ENCODE measurements around the gene HRH1.

HRH1 gene

GRCh38 chr3:11138371-11138770 lies 15.9 kb upstream of the HRH1 start:
- in situ Hi-C loops (cut with HindIII; ENCODE audit: low pct_ligation_motif_present, low pct_unique_long_range_greater_than_20kb, low sequenced_read_pairs), result no loop called here
- DNase-seq, result no peak

- DNase-seq, result no peak
- in situ Hi-C loops (cut with HindIII; ENCODE audit: low pct_ligation_motif_present, low pct_unique_long_range_greater_than_20kb, low sequenced_read_pairs), result no loop called here
These were observed 14.1 kb upstream of the HRH1 start for GRCh38 chr3:11140030-11140712.

- in situ Hi-C loops (cut with HindIII; ENCODE audit: low pct_ligation_motif_present, low pct_unique_long_range_greater_than_20kb, low sequenced_read_pairs), result no loop called here
These were observed 13.6 kb upstream of the HRH1 start for GRCh38 chr3:11140713-11141104.

GRCh38 chr3:11143476-11143875 lies 10.8 kb upstream of the HRH1 start:
- in situ Hi-C loops (cut with HindIII; ENCODE audit: low pct_ligation_motif_present, low pct_unique_long_range_greater_than_20kb, low sequenced_read_pairs), result no loop called here
- DNase-seq, result no peak

More at GRCh38 chr3:11140713-11141104, 13.6 kb upstream of the HRH1 start:
- no peak for DNase-seq

GRCh38 chr3:11144996-11145395 lies 9.3 kb upstream of the HRH1 start:
- in situ Hi-C loops (cut with HindIII; ENCODE audit: low pct_ligation_motif_present, low pct_unique_long_range_greater_than_20kb, low sequenced_read_pairs), result no loop called here
- no peak for DNase-seq

GRCh38 chr3:11145888-11146287 lies 8.4 kb upstream of the HRH1 start:
- in situ Hi-C loops (cut with HindIII; ENCODE audit: low pct_ligation_motif_present, low pct_unique_long_range_greater_than_20kb, low sequenced_read_pairs), result no loop called here
- DNase-seq, result no peak

- in situ Hi-C loops (cut with HindIII; ENCODE audit: low pct_ligation_motif_present, low pct_unique_long_range_greater_than_20kb, low sequenced_read_pairs), result no loop called here
- no peak for DNase-seq
These were observed 7.3 kb upstream of the HRH1 start for GRCh38 chr3:11146773-11147660.

- in situ Hi-C loops (cut with HindIII; ENCODE audit: low pct_ligation_motif_present, low pct_unique_long_range_greater_than_20kb, low sequenced_read_pairs), result no loop called here
- no peak for DNase-seq
These were observed 4.0 kb upstream of the HRH1 start for GRCh38 chr3:11150256-11150655.

- DNase-seq, result no peak
- in situ Hi-C loops (cut with HindIII; ENCODE audit: low pct_ligation_motif_present, low pct_unique_long_range_greater_than_20kb, low sequenced_read_pairs), result no loop called here
These were observed 2.0 kb upstream of the HRH1 start for GRCh38 chr3:11152301-11152700.

- in situ Hi-C loops (cut with HindIII; ENCODE audit: low pct_ligation_motif_present, low pct_unique_long_range_greater_than_20kb, low sequenced_read_pairs), result no loop called here
- no peak for DNase-seq
These were observed 646 bp downstream of the HRH1 start for GRCh38 chr3:11154953-11155325.

GRCh38 chr3:11155341-11156025 lies 1.2 kb downstream of the HRH1 start:
- in situ Hi-C loops (cut with HindIII; ENCODE audit: low pct_ligation_motif_present, low pct_unique_long_range_greater_than_20kb, low sequenced_read_pairs), result no loop called here
- DNase-seq, result peak; percentile 73

- in situ Hi-C loops (cut with HindIII; ENCODE audit: low pct_ligation_motif_present, low pct_unique_long_range_greater_than_20kb, low sequenced_read_pairs), result no loop called here
- no peak for DNase-seq
These were observed 1.7 kb downstream of the HRH1 start for GRCh38 chr3:11156026-11156410.

GRCh38 chr3:11157421-11157820 lies 3.1 kb downstream of the HRH1 start:
- in situ Hi-C loops (cut with HindIII; ENCODE audit: low pct_ligation_motif_present, low pct_unique_long_range_greater_than_20kb, low sequenced_read_pairs), result no loop called here
- DNase-seq, result no peak

- DNase-seq, result no peak
- in situ Hi-C loops (cut with HindIII; ENCODE audit: low pct_ligation_motif_present, low pct_unique_long_range_greater_than_20kb, low sequenced_read_pairs), result no loop called here
These were observed 5.2 kb downstream of the HRH1 start for GRCh38 chr3:11159421-11159904.

GRCh38 chr3:11161666-11162065 lies 7.4 kb downstream of the HRH1 start:
- in situ Hi-C loops (cut with HindIII; ENCODE audit: low pct_ligation_motif_present, low pct_unique_long_range_greater_than_20kb, low sequenced_read_pairs), result no loop called here
- no peak for DNase-seq

GRCh38 chr3:11162401-11163345 lies 8.4 kb downstream of the HRH1 start:
- in situ Hi-C loops (cut with HindIII; ENCODE audit: low pct_ligation_motif_present, low pct_unique_long_range_greater_than_20kb, low sequenced_read_pairs), result no loop called here
- DNase-seq, result no peak

- in situ Hi-C loops (cut with HindIII; ENCODE audit: low pct_ligation_motif_present, low pct_unique_long_range_greater_than_20kb, low sequenced_read_pairs), result no loop called here
- no peak for DNase-seq
These were observed 10.3 kb downstream of the HRH1 start for GRCh38 chr3:11164607-11165006.

GRCh38 chr3:11165476-11165875 lies 11.2 kb downstream of the HRH1 start:
- in situ Hi-C loops (cut with HindIII; ENCODE audit: low pct_ligation_motif_present, low pct_unique_long_range_greater_than_20kb, low sequenced_read_pairs), result no loop called here
- DNase-seq, result no peak
